ENCODE measurements around the gene FGGY. TPM values are rescaled to one million over a fixed set of nuclear protein-coding genes. Genes with fewer than 3 reads are reported as not detected.
A peak's percentile ranks its signal among the peaks of the same experiment; 100 is the strongest.

FGGY gene
- total RNA-seq, 1 donor from 2014 or later, result 9.0 TPM

GRCh38 chr1:59675936-59676335, 379.0 kb downstream of the FGGY start:
- TF ChIP-seq CTCF (IDR thresholded peaks at IDR 0.05), result no peak
- Mint-ChIP-seq H3K36me3 (ENCODE audit: low read depth) (peaks cover 8% of the 10 kb centered on the region), H3K9me3 (ENCODE audit: low read depth) (peaks cover 6% of the 10 kb centered on the region), H3K4me1 (ENCODE audit: low read depth) (peaks cover 32% of the 10 kb centered on the region), H3K27me3 (ENCODE audit: low read depth) (no peaks in the 10 kb centered on the region), H3K27ac (ENCODE audit: unreplicated experiment) (no peak overlapping the region), H3K4me3 (ENCODE audit: unreplicated experiment) (no peak overlapping the region)
- DNase-seq (ENCODE audit: low spot score), result no peak

- peak overlapping the region; percentile 80 for H3K27ac Mint-ChIP-seq (ENCODE audit: unreplicated experiment)
- H3K9me3 Mint-ChIP-seq (ENCODE audit: low read depth), result peaks cover 2% of the 10 kb centered on the region
- no peak for TF ChIP-seq CTCF (IDR thresholded peaks at IDR 0.05)
- H3K4me3 Mint-ChIP-seq (ENCODE audit: unreplicated experiment), result no peak overlapping the region
- H3K36me3 Mint-ChIP-seq (ENCODE audit: low read depth), result peaks cover 5% of the 10 kb centered on the region
- H3K27me3 Mint-ChIP-seq (ENCODE audit: low read depth), result no peaks in the 10 kb centered on the region
- peaks cover 28% of the 10 kb centered on the region for H3K4me1 Mint-ChIP-seq (ENCODE audit: low read depth)
- DNase-seq (ENCODE audit: low spot score), result no peak
These were observed 381.1 kb downstream of the FGGY start for GRCh38 chr1:59678040-59678439.

GRCh38 chr1:59678493-59679228, 381.8 kb downstream of the FGGY start:
- Mint-ChIP-seq H3K4me3 (ENCODE audit: unreplicated experiment) (no peak overlapping the region), H3K9me3 (ENCODE audit: low read depth) (no peaks in the 10 kb centered on the region), H3K4me1 (ENCODE audit: low read depth) (peaks cover 23% of the 10 kb centered on the region), H3K36me3 (ENCODE audit: low read depth) (peaks cover under 1% of the 10 kb centered on the region), H3K27ac (ENCODE audit: unreplicated experiment) (peak overlapping the region; percentile 80), H3K27me3 (ENCODE audit: low read depth) (no peaks in the 10 kb centered on the region)
- TF ChIP-seq CTCF (IDR thresholded peaks at IDR 0.05), result no peak
- DNase-seq (ENCODE audit: low spot score), result no peak

- DNase-seq (ENCODE audit: low spot score), result no peak
- no peaks in the 10 kb centered on the region for H3K36me3 Mint-ChIP-seq (ENCODE audit: low read depth)
- no peak overlapping the region for H3K4me3 Mint-ChIP-seq (ENCODE audit: unreplicated experiment)
- H3K4me1 Mint-ChIP-seq (ENCODE audit: low read depth), result peaks cover 18% of the 10 kb centered on the region
- no peaks in the 10 kb centered on the region for H3K9me3 Mint-ChIP-seq (ENCODE audit: low read depth)
- H3K27me3 Mint-ChIP-seq (ENCODE audit: low read depth), result no peaks in the 10 kb centered on the region
- H3K27ac Mint-ChIP-seq (ENCODE audit: unreplicated experiment), result no peak overlapping the region
- TF ChIP-seq CTCF (IDR thresholded peaks at IDR 0.05), result no peak
These were observed 383.1 kb downstream of the FGGY start for GRCh38 chr1:59680044-59680443.

- H3K36me3 Mint-ChIP-seq (ENCODE audit: low read depth), result no peaks in the 10 kb centered on the region
- H3K4me1 Mint-ChIP-seq (ENCODE audit: low read depth), result peaks cover 17% of the 10 kb centered on the region
- H3K27ac Mint-ChIP-seq (ENCODE audit: unreplicated experiment), result no peak overlapping the region
- DNase-seq (ENCODE audit: low spot score), result no peak
- no peaks in the 10 kb centered on the region for H3K9me3 Mint-ChIP-seq (ENCODE audit: low read depth)
- no peak overlapping the region for H3K4me3 Mint-ChIP-seq (ENCODE audit: unreplicated experiment)
- no peaks in the 10 kb centered on the region for H3K27me3 Mint-ChIP-seq (ENCODE audit: low read depth)
- no peak for TF ChIP-seq CTCF (IDR thresholded peaks at IDR 0.05)
These were observed 385.6 kb downstream of the FGGY start for GRCh38 chr1:59682396-59683080.

All from chondrocyte (in vitro differentiated cells).